HUES6 (cell line): ENCODE measurements around the gene CSRP1.
A peak's percentile ranks its signal among the peaks of the same experiment; 100 is the strongest.

Source experiments
- H3K27ac ChIP-seq: 2 replicates; pipeline ENCODE4 v1.7.0; 2013; ENCODE audit warnings: low read depth, mild to moderate bottlenecking, low read length, inconsistent platforms
- H3K27me3 ChIP-seq: 2 replicates; pipeline ENCODE4 v1.6.1; 2013; ENCODE audit warnings: low read length; ENCODE audit not compliant: control insufficient read depth, insufficient read depth
- H3K36me3 ChIP-seq: 2 replicates; pipeline ENCODE4 v1.6.1; 2013; ENCODE audit warnings: low read length; ENCODE audit not compliant: control insufficient read depth, insufficient read depth
- H3K4me1 ChIP-seq: 2 replicates; pipeline ENCODE4 v1.6.1; 2013; ENCODE audit warnings: low read length; ENCODE audit not compliant: control insufficient read depth, insufficient read depth
- H3K4me3 ChIP-seq: 2 replicates; pipeline ENCODE4 v1.5.1; 2013; ENCODE audit warnings: low read depth, low read length
- H3K9ac ChIP-seq: one replicate; pipeline ENCODE4 v1.6.1; 2013; ENCODE audit warnings: mild to moderate bottlenecking, low read length
- H3K9me3 ChIP-seq: 2 replicates; pipeline ENCODE4 v1.6.1; 2013; ENCODE audit warnings: low read depth, low read length; ENCODE audit not compliant: control insufficient read depth, insufficient read depth

The CSRP1 gene

GRCh38 chr1:201470581-201470980, 36.3 kb downstream of the CSRP1 start:
- no peaks in the 10 kb centered on the region for H3K9me3 ChIP-seq
- peaks cover 16% of the 10 kb centered on the region for H3K4me1 ChIP-seq
- peaks cover 39% of the 10 kb centered on the region for H3K27me3 ChIP-seq
- no peak overlapping the region for H3K9ac ChIP-seq
- H3K4me3 ChIP-seq, result no peak overlapping the region
- H3K36me3 ChIP-seq, result peaks cover 9% of the 10 kb centered on the region
- no peak overlapping the region for H3K27ac ChIP-seq

- Histone ChIP-seq H3K9ac (peak overlapping the region; percentile 1), H3K4me1 (peaks cover 16% of the 10 kb centered on the region), H3K9me3 (no peaks in the 10 kb centered on the region), H3K36me3 (peaks cover 18% of the 10 kb centered on the region), H3K4me3 (peak overlapping the region; percentile 99), H3K27me3 (peaks cover 36% of the 10 kb centered on the region), H3K27ac (no peak overlapping the region)
Measured at GRCh38 chr1:201469645-201470074, 37.3 kb downstream of the CSRP1 start.

- Histone ChIP-seq H3K9me3 (no peaks in the 10 kb centered on the region), H3K4me3 (peak within 1 kb of the TSS; percentile 99), H3K27ac (peak within 1 kb of the TSS; percentile 93), H3K9ac (peak within 1 kb of the TSS; percentile 91), H3K27me3 (peaks cover 36% of the 10 kb centered on the region), H3K36me3 (peaks cover 24% of the 10 kb centered on the region), H3K4me1 (peaks cover 16% of the 10 kb centered on the region)
Measured at GRCh38 chr1:201468844-201469644, 37.9 kb downstream of the CSRP1 start, which contains the start of gene PHLDA3. Gene PHLDA3, minus strand, starts transcription at chr1:201469188. Its CDS starts 402 bp downstream, at chr1:201468786.

GRCh38 chr1:201468501-201468843, 38.5 kb downstream of the CSRP1 start:
- peak overlapping the region; percentile 91 for H3K9ac ChIP-seq
- no peaks in the 10 kb centered on the region for H3K9me3 ChIP-seq
- H3K27ac ChIP-seq, result peak overlapping the region; percentile 93
- H3K4me3 ChIP-seq, result peak overlapping the region; percentile 99
- H3K27me3 ChIP-seq, result peaks cover 36% of the 10 kb centered on the region
- peaks cover 25% of the 10 kb centered on the region for H3K36me3 ChIP-seq
- H3K4me1 ChIP-seq, result peaks cover 16% of the 10 kb centered on the region

GRCh38 chr1:201466492-201466891, 40.4 kb downstream of the CSRP1 start:
- Histone ChIP-seq H3K9me3 (no peaks in the 10 kb centered on the region), H3K9ac (no peak overlapping the region), H3K27ac (no peak overlapping the region), H3K4me3 (peak overlapping the region; percentile 99), H3K36me3 (peaks cover 25% of the 10 kb centered on the region), H3K27me3 (peaks cover 31% of the 10 kb centered on the region), H3K4me1 (peaks cover 24% of the 10 kb centered on the region)

GRCh38 chr1:201465698-201466290, 41.1 kb downstream of the CSRP1 start:
- H3K9ac ChIP-seq, result no peak overlapping the region
- peaks cover 27% of the 10 kb centered on the region for H3K4me1 ChIP-seq

GRCh38 chr1:201463071-201463552, 43.8 kb downstream of the CSRP1 start:
- H3K9me3 ChIP-seq, result no peaks in the 10 kb centered on the region
- H3K27ac ChIP-seq, result no peak overlapping the region
- no peak overlapping the region for H3K9ac ChIP-seq
- peaks cover 17% of the 10 kb centered on the region for H3K4me1 ChIP-seq
- peaks cover 3% of the 10 kb centered on the region; the same call in 1 of the 2 replicates for H3K27me3 ChIP-seq
- peaks cover 25% of the 10 kb centered on the region for H3K36me3 ChIP-seq
- H3K4me3 ChIP-seq, result no peak overlapping the region

More at GRCh38 chr1:201465698-201466290, 41.1 kb downstream of the CSRP1 start:
- Histone ChIP-seq H3K4me3 (peak overlapping the region; percentile 99), H3K27me3 (peaks cover 25% of the 10 kb centered on the region), H3K9me3 (no peaks in the 10 kb centered on the region), H3K27ac (no peak overlapping the region), H3K36me3 (peaks cover 25% of the 10 kb centered on the region)

- Histone ChIP-seq H3K4me1 (peaks cover 21% of the 10 kb centered on the region), H3K27ac (no peak overlapping the region), H3K4me3 (no peak overlapping the region), H3K27me3 (no peaks in the 10 kb centered on the region), H3K9ac (no peak overlapping the region), H3K36me3 (peaks cover 25% of the 10 kb centered on the region), H3K9me3 (no peaks in the 10 kb centered on the region)
Measured at GRCh38 chr1:201461645-201462441, 45.1 kb downstream of the CSRP1 start.

- Histone ChIP-seq H3K9me3 (no peaks in the 10 kb centered on the region), H3K4me1 (peaks cover 28% of the 10 kb centered on the region), H3K36me3 (peaks cover 20% of the 10 kb centered on the region), H3K4me3 (no peak overlapping the region), H3K9ac (no peak overlapping the region), H3K27me3 (no peaks in the 10 kb centered on the region), H3K27ac (no peak overlapping the region)
Measured at GRCh38 chr1:201460814-201461644, 45.9 kb downstream of the CSRP1 start.

GRCh38 chr1:201459775-201460174, 47.1 kb downstream of the CSRP1 start:
- Histone ChIP-seq H3K4me1 (peaks cover 36% of the 10 kb centered on the region), H3K9ac (no peak overlapping the region), H3K36me3 (peaks cover 7% of the 10 kb centered on the region), H3K4me3 (no peak overlapping the region), H3K9me3 (no peaks in the 10 kb centered on the region), H3K27ac (no peak overlapping the region), H3K27me3 (no peaks in the 10 kb centered on the region)
